HepG2 (cell line): Measurements from ENCODE around the gene TMEM139. TPM values are rescaled to one million over a fixed set of nuclear protein-coding genes. Genes with fewer than 3 reads are reported as not detected.

ENCODE experiments used
- ATRX ChIP-seq: sonication (generic); formaldehyde crosslinking; IDR thresholded peaks from 2 replicates; pipeline ENCODE4 v1.4.0; 2020; ENCODE audit warnings: missing genetic modification reagents, borderline replicate concordance
- CSRNP1 ChIP-seq: sonication (generic); formaldehyde crosslinking; IDR thresholded peaks from 2 replicates; pipeline ENCODE4 v1.8.1; 2023; ENCODE audit warnings: mild to moderate bottlenecking, missing genetic modification reagents
- RBAK ChIP-seq: sonication (generic); formaldehyde crosslinking; IDR thresholded peaks from 2 replicates; pipeline ENCODE4 v1.5.1; 2020; ENCODE audit warnings: mild to moderate bottlenecking, missing genetic modification reagents
- SNAPC4 ChIP-seq: sonication (generic); formaldehyde crosslinking; IDR thresholded peaks from 2 replicates; pipeline ENCODE4 v1.4.0; 2020; ENCODE audit warnings: mild to moderate bottlenecking, missing genetic modification reagents
- ZFP62 ChIP-seq: sonication (generic); formaldehyde crosslinking; IDR thresholded peaks from 2 replicates; pipeline ENCODE4 v1.4.0; 2020; ENCODE audit warnings: missing genetic modification reagents
- ZFY ChIP-seq: sonication (generic); formaldehyde crosslinking; IDR thresholded peaks from 2 replicates; pipeline ENCODE4 v1.4.0; 2020; ENCODE audit warnings: missing genetic modification reagents
- ZNF180 ChIP-seq: sonication (generic); formaldehyde crosslinking; IDR thresholded peaks from 2 replicates; pipeline ENCODE4 v1.4.0; 2020; ENCODE audit warnings: low read depth, missing genetic modification reagents, borderline replicate concordance
- ZNF263 ChIP-seq: sonication (generic); formaldehyde crosslinking; IDR thresholded peaks from 2 replicates; pipeline ENCODE4 v1.4.0; 2020; ENCODE audit warnings: missing genetic modification reagents
- ZNF615 ChIP-seq: sonication (generic); formaldehyde crosslinking; IDR thresholded peaks from 2 replicates; pipeline ENCODE4 v1.5.0; 2020; ENCODE audit warnings: mild to moderate bottlenecking, missing genetic modification reagents, borderline replicate concordance
- ZNF616 ChIP-seq: sonication (generic); formaldehyde crosslinking; IDR thresholded peaks from 2 replicates; pipeline ENCODE4 v1.5.0; 2020; ENCODE audit warnings: low read depth, mild to moderate bottlenecking, missing genetic modification reagents
- ZNF7 ChIP-seq: IDR thresholded peaks from 2 replicates; pipeline ENCODE4 v1.6.1; 2016; ENCODE audit warnings: missing biosample characterization, missing genetic modification reagents
- ZNF720 ChIP-seq: sonication (generic); formaldehyde crosslinking; IDR thresholded peaks from 2 replicates; pipeline ENCODE4 v1.4.0; 2020; ENCODE audit warnings: missing genetic modification reagents
- polyA plus RNA-seq, 8 experiments: library from polyadenylated mRNA; depleted of rRNA in 3 of 8; stranded (reverse) in 7 of 8; unstranded in 1 of 8; fragments of >200 nt; fragmentation: Illumina TruSeq in 4 of 8; extraction: Trizol in 4 of 8; gene quantifications; 2 replicates each; pipeline versions ENCODE4 v1.2.1 to v1.2.3, GENCODE V29; 2011 to 2016; ENCODE audit warnings: low read depth in 4 of 8, missing spikeins in 1 of 8, mixed read lengths in 1 of 8; ENCODE audit not compliant: insufficient read depth in 1 of 8
- total RNA-seq, 5 experiments: library from RNA; depleted of rRNA; stranded (reverse); fragments of >200 nt; fragmentation: Illumina TruSeq; extraction: Trizol; gene quantifications; 2 replicates each; pipeline ENCODE4 v1.2.3, GENCODE V29; 2016; ENCODE audit warnings: low read depth in 1 of 5
- TF ChIP-seq, protein P1 (sequence below): sonication (generic); formaldehyde crosslinking; IDR thresholded peaks from 2 replicates; pipeline ENCODE4 v1.4.0; 2020; ENCODE audit warnings: missing genetic modification reagents; ENCODE audit errors: not compliant biosample characterization
- TF ChIP-seq, protein P2 (sequence below): sonication (generic); formaldehyde crosslinking; IDR thresholded peaks from 2 replicates; pipeline ENCODE4 v1.9.0; 2021; ENCODE audit warnings: mild to moderate bottlenecking, missing genetic modification reagents

Gene TMEM139
- total and polyA plus RNA-seq, 2 of the 13 experiments (the other 11 are each of a cell fraction or from before 2014, with no cell fraction given): 7.9 to 14.0 TPM

GRCh38 chr7:143287935-143288826, 3.4 kb downstream of the TMEM139 start, which contains the start of gene CASP2 (continued):
- TF ChIP-seq CSRNP1 (CRISPR knock-in tag) (no peak; the same call in 1 of the 2 replicates), ZNF180 (CRISPR knock-in tag) (no peak), ZNF720 (CRISPR knock-in tag) (no peak), RBAK (CRISPR knock-in tag) (no peak), ATRX (no peak), ZNF615 (CRISPR knock-in tag) (no peak), ZFP62 (no peak), ZNF263 (CRISPR knock-in tag) (no peak), ZFY (CRISPR knock-in tag) (peak; percentile 76), ZNF7 (CRISPR knock-in tag) (no peak), SNAPC4 (CRISPR knock-in tag) (peak; percentile 44; the same call in 1 of the 2 replicates), ZNF616 (CRISPR knock-in tag) (no peak)
- TF ChIP-seq, protein P1, sequence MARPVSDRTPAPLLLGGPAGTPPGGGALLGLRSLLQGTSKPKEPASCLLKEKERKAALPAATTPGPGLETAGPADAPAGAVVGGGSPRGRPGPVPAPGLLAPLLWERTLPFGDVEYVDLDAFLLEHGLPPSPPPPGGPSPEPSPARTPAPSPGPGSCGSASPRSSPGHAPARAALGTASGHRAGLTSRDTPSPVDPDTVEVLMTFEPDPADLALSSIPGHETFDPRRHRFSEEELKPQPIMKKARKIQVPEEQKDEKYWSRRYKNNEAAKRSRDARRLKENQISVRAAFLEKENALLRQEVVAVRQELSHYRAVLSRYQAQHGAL (CRISPR knock-in tag): no peak
- TF ChIP-seq, protein P2, sequence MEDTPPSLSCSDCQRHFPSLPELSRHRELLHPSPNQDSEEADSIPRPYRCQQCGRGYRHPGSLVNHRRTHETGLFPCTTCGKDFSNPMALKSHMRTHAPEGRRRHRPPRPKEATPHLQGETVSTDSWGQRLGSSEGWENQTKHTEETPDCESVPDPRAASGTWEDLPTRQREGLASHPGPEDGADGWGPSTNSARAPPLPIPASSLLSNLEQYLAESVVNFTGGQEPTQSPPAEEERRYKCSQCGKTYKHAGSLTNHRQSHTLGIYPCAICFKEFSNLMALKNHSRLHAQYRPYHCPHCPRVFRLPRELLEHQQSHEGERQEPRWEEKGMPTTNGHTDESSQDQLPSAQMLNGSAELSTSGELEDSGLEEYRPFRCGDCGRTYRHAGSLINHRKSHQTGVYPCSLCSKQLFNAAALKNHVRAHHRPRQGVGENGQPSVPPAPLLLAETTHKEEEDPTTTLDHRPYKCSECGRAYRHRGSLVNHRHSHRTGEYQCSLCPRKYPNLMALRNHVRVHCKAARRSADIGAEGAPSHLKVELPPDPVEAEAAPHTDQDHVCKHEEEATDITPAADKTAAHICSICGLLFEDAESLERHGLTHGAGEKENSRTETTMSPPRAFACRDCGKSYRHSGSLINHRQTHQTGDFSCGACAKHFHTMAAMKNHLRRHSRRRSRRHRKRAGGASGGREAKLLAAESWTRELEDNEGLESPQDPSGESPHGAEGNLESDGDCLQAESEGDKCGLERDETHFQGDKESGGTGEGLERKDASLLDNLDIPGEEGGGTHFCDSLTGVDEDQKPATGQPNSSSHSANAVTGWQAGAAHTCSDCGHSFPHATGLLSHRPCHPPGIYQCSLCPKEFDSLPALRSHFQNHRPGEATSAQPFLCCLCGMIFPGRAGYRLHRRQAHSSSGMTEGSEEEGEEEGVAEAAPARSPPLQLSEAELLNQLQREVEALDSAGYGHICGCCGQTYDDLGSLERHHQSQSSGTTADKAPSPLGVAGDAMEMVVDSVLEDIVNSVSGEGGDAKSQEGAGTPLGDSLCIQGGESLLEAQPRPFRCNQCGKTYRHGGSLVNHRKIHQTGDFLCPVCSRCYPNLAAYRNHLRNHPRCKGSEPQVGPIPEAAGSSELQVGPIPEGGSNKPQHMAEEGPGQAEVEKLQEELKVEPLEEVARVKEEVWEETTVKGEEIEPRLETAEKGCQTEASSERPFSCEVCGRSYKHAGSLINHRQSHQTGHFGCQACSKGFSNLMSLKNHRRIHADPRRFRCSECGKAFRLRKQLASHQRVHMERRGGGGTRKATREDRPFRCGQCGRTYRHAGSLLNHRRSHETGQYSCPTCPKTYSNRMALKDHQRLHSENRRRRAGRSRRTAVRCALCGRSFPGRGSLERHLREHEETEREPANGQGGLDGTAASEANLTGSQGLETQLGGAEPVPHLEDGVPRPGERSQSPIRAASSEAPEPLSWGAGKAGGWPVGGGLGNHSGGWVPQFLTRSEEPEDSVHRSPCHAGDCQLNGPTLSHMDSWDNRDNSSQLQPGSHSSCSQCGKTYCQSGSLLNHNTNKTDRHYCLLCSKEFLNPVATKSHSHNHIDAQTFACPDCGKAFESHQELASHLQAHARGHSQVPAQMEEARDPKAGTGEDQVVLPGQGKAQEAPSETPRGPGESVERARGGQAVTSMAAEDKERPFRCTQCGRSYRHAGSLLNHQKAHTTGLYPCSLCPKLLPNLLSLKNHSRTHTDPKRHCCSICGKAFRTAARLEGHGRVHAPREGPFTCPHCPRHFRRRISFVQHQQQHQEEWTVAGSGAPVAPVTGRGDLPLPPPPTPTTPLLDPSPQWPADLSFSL: no peak
